ENCODE data around the gene GRIK4. TPM values are rescaled to one million over a fixed set of nuclear protein-coding genes. Genes with fewer than 3 reads are reported as not detected.

Gene GRIK4
- total and polyA plus RNA-seq, 2 donors (not counting 3 experiments of a cell fraction or from before 2014, with no cell fraction given): 0.81 to 1.6 TPM

DNA sequence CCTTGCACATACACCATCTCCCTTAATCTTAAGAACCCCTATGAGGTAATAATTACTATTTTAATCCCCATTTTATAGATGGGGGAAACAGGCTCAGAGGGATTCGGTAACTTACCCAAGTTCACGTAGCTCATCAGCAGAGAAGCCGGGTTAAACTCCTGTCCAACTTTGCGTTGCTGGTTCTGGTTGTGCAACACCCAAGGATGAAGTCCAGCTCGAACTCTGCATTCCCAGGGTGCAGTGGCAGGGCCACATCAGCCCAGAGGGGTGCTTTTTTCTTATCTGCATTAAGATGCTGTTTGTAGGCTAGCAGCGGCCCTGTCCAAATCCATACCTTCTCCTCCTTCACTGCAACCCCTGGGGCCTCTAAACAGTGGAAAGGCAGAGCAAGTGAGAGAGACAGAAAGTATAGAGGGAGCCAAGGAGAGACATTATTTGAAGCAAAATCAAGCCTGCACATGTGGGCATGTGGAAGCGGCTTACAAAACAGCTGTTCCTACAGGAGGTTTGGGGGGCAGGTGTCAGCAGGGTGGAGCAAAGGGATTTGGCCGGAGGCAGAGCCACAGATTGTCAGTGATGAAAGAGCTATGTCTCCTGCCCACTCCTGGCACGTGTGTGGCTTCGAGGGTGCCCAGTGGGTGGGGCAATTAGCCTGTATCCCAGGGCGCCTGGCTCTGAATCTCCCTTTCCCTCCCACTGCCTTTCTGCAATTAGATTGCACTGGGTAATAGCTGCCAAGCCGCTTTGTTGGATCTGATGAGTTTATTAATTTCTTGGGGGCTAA lies 382.8 kb downstream of the GRIK4 start:
- dilution Hi-C loops (cut with MboI; ENCODE audit: extremely low pct_ligation_motif_present, low sequenced_read_pairs): no loop called here
- TF ChIP-seq FOS (IDR thresholded peaks at IDR 0.05; ENCODE audit: borderline replicate concordance, insufficient read depth, low read length) (no peak), POLR2AphosphoS5 (IDR thresholded peaks at IDR 0.05; ENCODE audit: insufficient read depth, low read depth, low read length) (no peak), GATA2 (IDR thresholded peaks at IDR 0.05; ENCODE audit: insufficient read depth, insufficient read length, low read depth, low read length) (no peak)
- TF ChIP-seq, protein P1, sequence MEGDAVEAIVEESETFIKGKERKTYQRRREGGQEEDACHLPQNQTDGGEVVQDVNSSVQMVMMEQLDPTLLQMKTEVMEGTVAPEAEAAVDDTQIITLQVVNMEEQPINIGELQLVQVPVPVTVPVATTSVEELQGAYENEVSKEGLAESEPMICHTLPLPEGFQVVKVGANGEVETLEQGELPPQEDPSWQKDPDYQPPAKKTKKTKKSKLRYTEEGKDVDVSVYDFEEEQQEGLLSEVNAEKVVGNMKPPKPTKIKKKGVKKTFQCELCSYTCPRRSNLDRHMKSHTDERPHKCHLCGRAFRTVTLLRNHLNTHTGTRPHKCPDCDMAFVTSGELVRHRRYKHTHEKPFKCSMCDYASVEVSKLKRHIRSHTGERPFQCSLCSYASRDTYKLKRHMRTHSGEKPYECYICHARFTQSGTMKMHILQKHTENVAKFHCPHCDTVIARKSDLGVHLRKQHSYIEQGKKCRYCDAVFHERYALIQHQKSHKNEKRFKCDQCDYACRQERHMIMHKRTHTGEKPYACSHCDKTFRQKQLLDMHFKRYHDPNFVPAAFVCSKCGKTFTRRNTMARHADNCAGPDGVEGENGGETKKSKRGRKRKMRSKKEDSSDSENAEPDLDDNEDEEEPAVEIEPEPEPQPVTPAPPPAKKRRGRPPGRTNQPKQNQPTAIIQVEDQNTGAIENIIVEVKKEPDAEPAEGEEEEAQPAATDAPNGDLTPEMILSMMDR (IDR thresholded peaks at IDR 0.05; ENCODE audit: extremely low read depth in 1 of 2, insufficient read depth in 1 of 2, low read depth in 1 of 2, low read length in 2 of 2): no peak
- BruUV-seq (replicated peaks): no TSS peak
- DNase-seq (ENCODE audit: low read depth, low spot score) (no peak), FAIRE-seq (no peak)
- Histone ChIP-seq H3K9ac (replicated peaks; ENCODE audit: extremely low read depth, insufficient read depth, low read length) (no peak overlapping the region), H3K4me1 (ENCODE audit: control insufficient read depth, extremely low read depth, insufficient read depth, low read length) (no peaks in the 10 kb centered on the region), H3K9me1 (replicated peaks; ENCODE audit: control insufficient read depth, extremely low read depth, insufficient read depth, low read length) (no peaks in the 10 kb centered on the region), H3K9me3 (replicated peaks; ENCODE audit: control insufficient read depth, insufficient read depth, low read length) (no peaks in the 10 kb centered on the region), H3K27me3 (ENCODE audit: control insufficient read depth in 2 of 2, insufficient read depth in 2 of 2, low read length in 2 of 2) (no peaks in the 10 kb centered on the region), H3K36me3 (ENCODE audit: control insufficient read depth in 2 of 2, extremely low read depth in 1 of 2, insufficient read depth in 2 of 2, low read length in 2 of 2) (no peaks in the 10 kb centered on the region), H4K20me1 (replicated peaks; ENCODE audit: control insufficient read depth, extremely low read depth, insufficient read depth, low read length) (no peaks in the 10 kb centered on the region), H3K79me2 (ENCODE audit: control insufficient read depth, insufficient read depth, low read length) (no peaks in the 10 kb centered on the region), H3K4me3 (replicated peaks in 1 of 3; ENCODE audit: insufficient read depth in 1 of 3, low read depth in 1 of 3, low read length in 3 of 3) (no peak overlapping the region), H3K4me2 (ENCODE audit: insufficient read depth, low read length) (no peak overlapping the region), H2AFZ (ENCODE audit: low read depth, low read length) (no peak overlapping the region), H3K27ac (ENCODE audit: insufficient read depth, low read depth, low read length) (no peak overlapping the region)
- intact Hi-C loops (cut with micrococcal nuclease): no loop called here
- CTCF ChIA-PET: interaction anchor here (1.6 to 1.9 kb wide), 2 partner anchors 10 to 19 kb away, joined by 4 to 6 read pairs; no protein-coding TSS in a partner anchor
- POLR2A ChIA-PET: no interaction called here

DNA sequence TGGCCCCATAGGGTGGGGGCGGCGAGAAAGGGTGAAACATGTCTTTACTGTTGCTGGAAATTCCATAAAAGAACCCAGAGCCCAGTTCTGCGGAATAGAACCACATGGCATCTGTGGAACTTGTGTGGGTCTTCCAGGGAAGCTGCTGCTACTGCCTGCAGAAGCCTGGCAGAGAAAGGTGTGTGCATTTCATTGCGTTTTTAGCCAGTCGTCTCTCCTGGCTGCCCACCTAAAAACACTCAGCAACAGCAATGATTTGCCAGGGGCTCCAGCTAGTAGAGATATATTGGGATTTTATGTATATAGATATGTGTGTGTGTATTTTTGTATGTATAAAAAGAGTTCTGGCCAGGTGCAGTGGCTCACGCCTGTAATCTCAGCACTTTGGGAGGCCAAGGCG lies 385.1 kb downstream of the GRIK4 start:
- Histone ChIP-seq H3K27ac (ENCODE audit: insufficient read depth, low read depth, low read length) (no peak overlapping the region), H3K4me3 (replicated peaks in 1 of 3; ENCODE audit: insufficient read depth in 1 of 3, low read depth in 1 of 3, low read length in 3 of 3) (no peak overlapping the region), H3K9me3 (replicated peaks; ENCODE audit: control insufficient read depth, insufficient read depth, low read length) (no peaks in the 10 kb centered on the region), H4K20me1 (replicated peaks; ENCODE audit: control insufficient read depth, extremely low read depth, insufficient read depth, low read length) (no peaks in the 10 kb centered on the region), H3K4me1 (ENCODE audit: control insufficient read depth, extremely low read depth, insufficient read depth, low read length) (no peaks in the 10 kb centered on the region), H3K36me3 (ENCODE audit: control insufficient read depth in 2 of 2, extremely low read depth in 1 of 2, insufficient read depth in 2 of 2, low read length in 2 of 2) (no peaks in the 10 kb centered on the region), H3K27me3 (ENCODE audit: control insufficient read depth in 2 of 2, insufficient read depth in 2 of 2, low read length in 2 of 2) (no peaks in the 10 kb centered on the region), H3K9ac (replicated peaks; ENCODE audit: extremely low read depth, insufficient read depth, low read length) (no peak overlapping the region), H3K4me2 (ENCODE audit: insufficient read depth, low read length) (no peak overlapping the region), H3K9me1 (replicated peaks; ENCODE audit: control insufficient read depth, extremely low read depth, insufficient read depth, low read length) (no peaks in the 10 kb centered on the region), H2AFZ (ENCODE audit: low read depth, low read length) (no peak overlapping the region), H3K79me2 (ENCODE audit: control insufficient read depth, insufficient read depth, low read length) (no peaks in the 10 kb centered on the region)
- CTCF ChIA-PET: no interaction called here
- intact Hi-C loops (cut with micrococcal nuclease) (no loop called here), dilution Hi-C loops (cut with MboI; ENCODE audit: extremely low pct_ligation_motif_present, low sequenced_read_pairs) (no loop called here)
- DNase-seq (ENCODE audit: low read depth, low spot score) (no peak), FAIRE-seq (no peak)
- no TSS peak for BruUV-seq (replicated peaks)
- TF ChIP-seq, protein P2, sequence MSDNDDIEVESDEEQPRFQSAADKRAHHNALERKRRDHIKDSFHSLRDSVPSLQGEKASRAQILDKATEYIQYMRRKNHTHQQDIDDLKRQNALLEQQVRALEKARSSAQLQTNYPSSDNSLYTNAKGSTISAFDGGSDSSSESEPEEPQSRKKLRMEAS (IDR thresholded peaks at IDR 0.05; ENCODE audit: insufficient read depth, insufficient read length): no peak
- TF ChIP-seq JUN (IDR thresholded peaks at IDR 0.05; ENCODE audit: borderline replicate concordance, insufficient read depth, insufficient read length, low read depth) (no peak), POLR2A (IDR thresholded peaks at IDR 0.05; ENCODE audit: low read depth, low read length) (no peak), MYC (IDR thresholded peaks at IDR 0.05; ENCODE audit: low read depth, low read length) (no peak), EZH2 (IDR thresholded peaks at IDR 0.05; ENCODE audit: borderline replicate concordance, low read depth, low read length, severe bottlenecking) (no peak), FOS (IDR thresholded peaks at IDR 0.05; ENCODE audit: borderline replicate concordance, insufficient read depth, low read length) (no peak), POLR2AphosphoS5 (IDR thresholded peaks at IDR 0.05; ENCODE audit: insufficient read depth, low read depth, low read length) (no peak), GATA2 (IDR thresholded peaks at IDR 0.05; ENCODE audit: insufficient read depth, insufficient read length, low read depth, low read length) (no peak)
- TF ChIP-seq, protein P1 (IDR thresholded peaks at IDR 0.05; ENCODE audit: extremely low read depth in 1 of 2, insufficient read depth in 1 of 2, low read depth in 1 of 2, low read length in 2 of 2): no peak
- POLR2A ChIA-PET: no interaction called here
